Measurements from ENCODE around the gene NUDC. TPM values are rescaled to one million over a fixed set of nuclear protein-coding genes. Genes with fewer than 3 reads are reported as not detected.

The NUDC gene
- total RNA-seq, 1 experiment from 2014 or later: 118 TPM

- H3K27ac ChIP-seq (ENCODE audit: insufficient read length, low read depth, low read length): no peak within 1 kb of the TSS
- H3K9me3 Mint-ChIP-seq: no peaks in the 10 kb centered on the region
- peaks cover 12% of the 10 kb centered on the region for H3K4me1 ChIP-seq (ENCODE audit: insufficient read depth, low read length)
- no peaks in the 10 kb centered on the region for H4K20me1 ChIP-seq (ENCODE audit: control insufficient read depth, insufficient read depth, insufficient read length)
- H2BK20ac ChIP-seq (ENCODE audit: low read depth, low read length, poor library complexity, severe bottlenecking): no peak within 1 kb of the TSS
- H2AFZ ChIP-seq (ENCODE audit: low read length): peak within 1 kb of the TSS; percentile 76
- H3K23ac ChIP-seq (ENCODE audit: insufficient read length, low read depth, low read length): no peak within 1 kb of the TSS
- no peak within 1 kb of the TSS for H3K56ac ChIP-seq (ENCODE audit: insufficient read length, low read depth, low read length)
- H3K36me3 Mint-ChIP-seq (ENCODE audit: insufficient read depth in 1 of 3, low read depth in 3 of 3): peaks cover 3 to 20% (median 16%) of the 10 kb centered on the region in 3 experiments; a peak in 5 of 7 replicates
- H3K4me2 ChIP-seq (ENCODE audit: insufficient read depth, insufficient read length, low read length): peak within 1 kb of the TSS; percentile 60
- peaks cover 26% of the 10 kb centered on the region for H3K27me3 Mint-ChIP-seq (ENCODE audit: low read depth)
- no peaks in the 10 kb centered on the region for H3K9me3 ChIP-seq (ENCODE audit: control insufficient read depth, low read depth, low read length)
- peak within 1 kb of the TSS; percentile 85 to 95 for H3K4me3 Mint-ChIP-seq
- peaks cover 3% of the 10 kb centered on the region; the same call in 1 of the 2 replicates for H3K79me2 ChIP-seq (ENCODE audit: insufficient read depth, low read length)
- no peak within 1 kb of the TSS for H4K91ac ChIP-seq (ENCODE audit: insufficient read length, low read depth, low read length)
- H3K14ac ChIP-seq (ENCODE audit: insufficient read depth, low read length): peak within 1 kb of the TSS; percentile 88
- H2BK12ac ChIP-seq (ENCODE audit: insufficient read length, low read depth, low read length): no peak within 1 kb of the TSS
- peaks cover 18% of the 10 kb centered on the region for H3K23me2 ChIP-seq (ENCODE audit: insufficient read length, low read depth, low read length, poor library complexity, severe bottlenecking)
- no peak for TF ChIP-seq CTCF (conservative IDR thresholded peaks at IDR 0.05)
- peak within 1 kb of the TSS; percentile 68 to 95 (median 89) for H3K27ac Mint-ChIP-seq
- no peak within 1 kb of the TSS for H3K4ac ChIP-seq (ENCODE audit: low read depth, low read length)
- peak within 1 kb of the TSS; percentile 43 for H3K18ac ChIP-seq (ENCODE audit: insufficient read length, low read depth, low read length)
- H3K27me3 ChIP-seq (ENCODE audit: insufficient read depth, low read length): no peaks in the 10 kb centered on the region
- H4K5ac ChIP-seq (ENCODE audit: insufficient read length, low read depth, low read length): no peak within 1 kb of the TSS
- no peak within 1 kb of the TSS for H4K8ac ChIP-seq (replicated peaks; ENCODE audit: insufficient read length, low read depth, low read length)
- no peak within 1 kb of the TSS for H2BK120ac ChIP-seq (ENCODE audit: low read depth, low read length, poor library complexity, severe bottlenecking)
- H2BK15ac ChIP-seq (ENCODE audit: low read depth, low read length): no peak within 1 kb of the TSS
- H3K4me1 Mint-ChIP-seq: peaks cover 48 to 51% of the 10 kb centered on the region in 2 experiments
- H3K79me1 ChIP-seq (ENCODE audit: insufficient read depth, low read depth, low read length, poor library complexity, severe bottlenecking): no peaks in the 10 kb centered on the region
- no peak within 1 kb of the TSS for H2BK5ac ChIP-seq (ENCODE audit: insufficient read length, low read length)
- peak; percentile 93 for DNase-seq
- no peak within 1 kb of the TSS for H3T11ph ChIP-seq (ENCODE audit: low read length)
- no CpG with 5 or more reads among the region's 61 CpGs for WGBS (ENCODE audit: extremely low coverage, insufficient read length, low lambda C conversion rate)
- no peak within 1 kb of the TSS for H2AK5ac ChIP-seq (ENCODE audit: insufficient read length, low read length)
- H3K9ac ChIP-seq (ENCODE audit: extremely low read depth, insufficient read length, low read length): peak within 1 kb of the TSS; percentile 57
Measured at GRCh38 chr1:26993237-26994019, 71.9 kb downstream of the NUDC start, which contains the start of gene TRNP1. Gene TRNP1 (plus strand): TSS chr1:26993692. CDS start chr1:26993787, 95 bp downstream.
